Left kidney (tissue), 8 donors: ENCODE measurements around the gene MAP3K12. TPM values are rescaled to one million over a fixed set of nuclear protein-coding genes. Genes with fewer than 3 reads are reported as not detected.
"Not testable (repeated sequence)": the region's sequence is repeated elsewhere in the genome, so short reads cannot be mapped to it uniquely, and the experiment has no call there.

Source experiments
- DNase-seq: peaks from one replicate; pipeline ENCODE4 v3.0.0-alpha.2; 2013
- long read RNA-seq, 8 donors: transcript quantifications; one replicate each; lab custom pipeline, GENCODE V29; 2026
- polyA plus RNA-seq: library from polyadenylated mRNA; unstranded; fragments of 120-200 nt; gene quantifications from one replicate; pipeline ENCODE4 v1.2.1, GENCODE V29; 2013; ENCODE audit not compliant: insufficient read length

MAP3K12 gene
- polyA plus RNA-seq, result 38.5 TPM
- long read RNA-seq, donor 1, partial matches to known transcripts, result 12 of 21 reads
- long read RNA-seq, donor 1, other reads (novel, unspliced or antisense), result 6 of 21 reads
- long read RNA-seq, donor 2, partial matches to known transcripts, result 359 of 452 reads
- long read RNA-seq, donor 2, other reads (novel, unspliced or antisense), result 90 of 452 reads
- long read RNA-seq, donor 3, partial matches to known transcripts, result 10 of 12 reads
- long read RNA-seq, donor 3, other reads (novel, unspliced or antisense), result 0 of 12 reads
- long read RNA-seq, donor 4, result 0 reads
- long read RNA-seq, donor 5, partial matches to known transcripts, result 8 of 35 reads
- long read RNA-seq, donor 5, other reads (novel, unspliced or antisense), result 23 of 35 reads
- long read RNA-seq, donor 6, partial matches to known transcripts, result 0 of 1 reads
- long read RNA-seq, donor 6, other reads (novel, unspliced or antisense), result 0 of 1 reads
- long read RNA-seq, donor 7, partial matches to known transcripts, result 0 of 2 reads
- long read RNA-seq, donor 7, other reads (novel, unspliced or antisense), result 0 of 2 reads
- long read RNA-seq, donor 8, result 0 reads

- DNase-seq, result peak; percentile 61
These were observed at the start of gene MAP3K12 for GRCh38 chr12:53499266-53500141. Gene MAP3K12 (minus strand): TSS chr12:53499458. CDS start chr12:53487391, 12,067 bp downstream.

- not testable (repeated sequence) for DNase-seq
These were observed 49.1 kb upstream of the MAP3K12 start for GRCh38 chr12:53548354-53548753.

GRCh38 chr12:53543539-53543938, 44.3 kb upstream of the MAP3K12 start:
- DNase-seq, result peak; percentile 55

- no peak for DNase-seq
These were observed 40.3 kb upstream of the MAP3K12 start for GRCh38 chr12:53539526-53539925.

- DNase-seq, result no peak
These were observed 39.0 kb upstream of the MAP3K12 start for GRCh38 chr12:53538209-53538689.

GRCh38 chr12:53536962-53537361, 37.7 kb upstream of the MAP3K12 start:
- DNase-seq, result no peak

- DNase-seq, result no peak
These were observed 34.2 kb upstream of the MAP3K12 start for GRCh38 chr12:53533471-53533870.

- DNase-seq, result no peak
These were observed 33.5 kb upstream of the MAP3K12 start for GRCh38 chr12:53532524-53533445.

GRCh38 chr12:53532021-53532420, 32.8 kb upstream of the MAP3K12 start:
- no peak for DNase-seq

- no peak for DNase-seq
These were observed 31.7 kb upstream of the MAP3K12 start for GRCh38 chr12:53530920-53531319.

- no peak for DNase-seq
These were observed 30.8 kb upstream of the MAP3K12 start for GRCh38 chr12:53530061-53530460.

- no peak for DNase-seq
These were observed 25.2 kb upstream of the MAP3K12 start for GRCh38 chr12:53524476-53524875.

GRCh38 chr12:53523131-53523530, 23.9 kb upstream of the MAP3K12 start:
- DNase-seq, result no peak

- DNase-seq, result no peak
These were observed 19.1 kb upstream of the MAP3K12 start for GRCh38 chr12:53518381-53518780.

- DNase-seq, result no peak
These were observed 17.6 kb upstream of the MAP3K12 start for GRCh38 chr12:53516758-53517455.

GRCh38 chr12:53515291-53515680, 16.0 kb upstream of the MAP3K12 start:
- no peak for DNase-seq

GRCh38 chr12:53514628-53515290, 15.5 kb upstream of the MAP3K12 start:
- DNase-seq, result no peak

- no peak for DNase-seq
These were observed 14.6 kb upstream of the MAP3K12 start for GRCh38 chr12:53513712-53514410.

GRCh38 chr12:53510181-53510812, 11.0 kb upstream of the MAP3K12 start:
- DNase-seq, result no peak
